Spleen (tissue), 11 donors: ENCODE measurements around the gene SMOC1. TPM values are rescaled to one million over a fixed set of nuclear protein-coding genes. Genes with fewer than 3 reads are reported as not detected.

ENCODE experiments used
- DNase-seq: peaks from one replicate; pipeline ENCODE4 v3.0.0-alpha.2; 2020
- H3K27ac ChIP-seq, 8 donors: fragments of 200-600 bp; sonication (generic) in 7 of 8; 1 replicate in 4 of 8; 2 replicates in 4 of 8; pipeline versions ENCODE4 v1.5.0 to v1.8.0; 2016 to 2021; ENCODE audit warnings: inconsistent platforms in 4 of 8, mild to moderate bottlenecking in 4 of 8, moderate library complexity in 1 of 8
- H3K27me3 ChIP-seq, 7 donors: fragments of 200-600 bp; sonication (generic) in 6 of 7; replicated peaks in 1 of 7; 1 replicate in 4 of 7; 2 replicates in 3 of 7; pipeline versions ENCODE4 v1.5.0 to v1.8.0; 2016 to 2021; ENCODE audit warnings: inconsistent platforms in 3 of 7, mild to moderate bottlenecking in 1 of 7
- H3K36me3 ChIP-seq, 6 donors: fragments of 200-600 bp; sonication (generic) in 5 of 6; 1 replicate in 4 of 6; 2 replicates in 2 of 6; pipeline versions ENCODE4 v1.5.0 to v1.8.0; 2016 to 2021; ENCODE audit warnings: inconsistent platforms in 2 of 6
- H3K4me1 ChIP-seq, 6 donors: fragments of 200-600 bp; sonication (generic) in 5 of 6; 1 replicate in 3 of 6; 2 replicates in 3 of 6; pipeline versions ENCODE4 v1.5.0 to v1.8.0; 2016 to 2021; ENCODE audit warnings: inconsistent platforms in 3 of 6
- H3K4me3 ChIP-seq, 8 donors: fragments of 200-600 bp; sonication (generic) in 7 of 8; 1 replicate in 4 of 8; 2 replicates in 4 of 8; pipeline versions ENCODE4 v1.5.0 to v1.8.0; 2016 to 2021; ENCODE audit warnings: inconsistent platforms in 4 of 8, mild to moderate bottlenecking in 4 of 8, moderate library complexity in 2 of 8
- H3K9me3 ChIP-seq, 8 donors: fragments of 200-600 bp; sonication (generic) in 7 of 8; 1 replicate in 4 of 8; 2 replicates in 4 of 8; pipeline versions ENCODE4 v1.5.0 to v1.8.0; 2016 to 2021; ENCODE audit warnings: inconsistent platforms in 4 of 8
- CTCF ChIP-seq, 11 experiments: fragments of 200-600 bp in 7 of 11; fragments of 450-650 bp in 4 of 11; sonication (generic) in 4 of 11; IDR thresholded peaks in 8 of 11; conservative IDR thresholded peaks in 3 of 11; 1 replicate in 7 of 11; 2 replicates in 4 of 11; pipeline versions ENCODE4 v1.4.0 to v1.8.0; 2016 to 2021; ENCODE audit warnings: antibody characterized with exemption in 11 of 11, inconsistent platforms in 4 of 11, mild to moderate bottlenecking in 1 of 11
- POLR2A ChIP-seq, 3 donors: fragments of 450-650 bp; IDR thresholded peaks; one replicate each; pipeline ENCODE4 v1.5.1; 2017; ENCODE audit warnings: antibody characterized with exemption in 3 of 3, mild to moderate bottlenecking in 1 of 3
- POLR2AphosphoS5 ChIP-seq, 3 donors: sonication (generic); formaldehyde crosslinking; IDR thresholded peaks; one replicate each; pipeline ENCODE4 v1.5.1; 2017; ENCODE audit warnings: antibody characterized with exemption in 3 of 3
- WGBS, 5 donors: extraction: QIAGEN DNeasy Blood & Tissue Kit in 3 of 5; methylation state at CpG; one replicate each; pipeline versions ENCODE4 v1.1.5 to v1.1.7; 2013 to 2018; 5-methylcytosine and 5-hydroxymethylcytosine counted together
- intact Hi-C: fragments of 100-400 bp; cut with DNase I; formaldehyde crosslinking; loops from one replicate; pipeline ENCODE4 v1.15.0; 2023; ENCODE audit warnings: low total_unique reads
- polyA plus RNA-seq, 3 donors: library from polyadenylated mRNA; stranded (reverse); fragments of 200-250 nt; gene quantifications; one replicate each; pipeline ENCODE4 v1.2.1, GENCODE V29; 2013
- total RNA-seq, 7 donors: library from RNA; depleted of rRNA in 3 of 7; stranded (reverse); fragments of >200 nt in 3 of 7; fragmentation: NEBNext Ultra II Directional in 4 of 7; extraction: Animal tissue kit (Norgen Biotek cat#: 25700) in 4 of 7; gene quantifications; one replicate each; pipeline versions ENCODE4 v1.1.0 to v1.2.1, GENCODE V29; 2016 to 2021
- donor health status: healthy with polysubstance abuse.
- donor health status: DM: no; HTN: no; CAD: no; lungs with moderate emphysema.
- donor health status: DM: no; HTN: no; CAD: no.
- donor health status: Bipolar disorder and iron deficiency.
- donor health status: healthy.
- donor health status: DM: no; HTN: no; CAD: no.
- donor health status: DM: yes; HTN: yes; CAD: no.

SMOC1 gene
- total and polyA plus RNA-seq, 10 donors: 6.1 to 108 (median 29.6) TPM

DNA sequence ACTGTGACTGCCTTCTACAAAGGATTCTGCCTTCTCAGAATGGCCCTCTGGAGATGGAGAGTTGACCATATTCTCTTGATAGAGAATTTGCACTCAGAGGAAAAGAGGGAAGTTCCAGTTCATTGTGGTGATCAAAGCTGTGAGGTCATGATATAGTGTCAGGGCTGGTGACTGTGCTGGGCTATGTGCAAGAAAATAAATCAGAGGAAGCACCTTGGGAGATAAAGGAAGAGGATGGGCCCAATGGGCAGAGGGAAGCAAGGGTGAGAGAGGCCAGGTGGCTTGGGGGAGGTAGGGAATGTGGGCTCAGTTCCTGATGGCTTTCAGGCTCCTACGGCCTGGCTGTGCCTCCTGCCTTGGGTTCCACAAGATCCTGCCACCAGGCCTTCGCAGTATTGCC, 163.8 kb downstream of the SMOC1 start:
- 66 to 93% (median 74%) methylated on average over 2 of the region's 2 CpGs for WGBS, 5 donors
- TF ChIP-seq CTCF (IDR thresholded peaks at IDR 0.05 in 8 of 11, conservative IDR thresholded peaks at IDR 0.05 in 3 of 11) (no peak), POLR2AphosphoS5 (IDR thresholded peaks at IDR 0.05) (no peak), POLR2A (IDR thresholded peaks at IDR 0.05) (no peak)
- Histone ChIP-seq H3K9me3 (no peaks in the 10 kb centered on the region), H3K27ac (no peak overlapping the region), H3K4me3 (no peak overlapping the region), H3K36me3 (no peaks in the 10 kb centered on the region), H3K4me1 (no peaks in the 10 kb centered on the region), H3K27me3 (peaks cover 0 to 18% (median 0%) of the 10 kb centered on the region in 7 donors)
- DNase-seq: no peak
- intact Hi-C loops: no loop called here

DNA sequence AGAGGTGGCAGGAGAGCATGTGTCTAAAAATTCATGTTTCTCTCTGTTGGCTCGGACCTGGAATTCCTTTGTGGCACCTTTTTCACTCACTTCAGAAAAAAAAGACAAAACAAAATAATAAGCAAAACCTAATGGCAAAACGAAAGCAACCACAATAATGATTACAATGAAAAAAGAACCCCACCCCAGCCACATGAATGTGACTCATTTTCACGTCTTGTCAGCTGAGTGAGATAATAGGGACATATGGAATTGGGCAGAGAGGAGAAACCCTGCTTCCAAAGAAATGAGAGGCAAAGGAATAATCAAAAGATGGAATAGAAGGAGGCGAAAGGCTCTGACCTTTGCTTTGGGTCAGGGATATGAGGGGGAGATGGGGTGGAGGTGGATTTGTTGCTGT, 166.1 kb downstream of the SMOC1 start:
- Histone ChIP-seq H3K27ac (no peak overlapping the region), H3K4me1 (no peaks in the 10 kb centered on the region), H3K27me3 (peaks cover 0 to 17% (median 0%) of the 10 kb centered on the region in 7 donors), H3K36me3 (no peaks in the 10 kb centered on the region), H3K9me3 (no peaks in the 10 kb centered on the region), H3K4me3 (no peak overlapping the region)
- no peak for DNase-seq
- TF ChIP-seq POLR2AphosphoS5 (IDR thresholded peaks at IDR 0.05): no peak
- no peak for TF ChIP-seq CTCF (IDR thresholded peaks at IDR 0.05 in 8 of 11, conservative IDR thresholded peaks at IDR 0.05 in 3 of 11)
- TF ChIP-seq POLR2A (IDR thresholded peaks at IDR 0.05): no peak
- intact Hi-C loops: no loop called here
- WGBS, 5 donors: 68 to 89% (median 78%) methylated on average over 4 of the region's 4 CpGs

DNA sequence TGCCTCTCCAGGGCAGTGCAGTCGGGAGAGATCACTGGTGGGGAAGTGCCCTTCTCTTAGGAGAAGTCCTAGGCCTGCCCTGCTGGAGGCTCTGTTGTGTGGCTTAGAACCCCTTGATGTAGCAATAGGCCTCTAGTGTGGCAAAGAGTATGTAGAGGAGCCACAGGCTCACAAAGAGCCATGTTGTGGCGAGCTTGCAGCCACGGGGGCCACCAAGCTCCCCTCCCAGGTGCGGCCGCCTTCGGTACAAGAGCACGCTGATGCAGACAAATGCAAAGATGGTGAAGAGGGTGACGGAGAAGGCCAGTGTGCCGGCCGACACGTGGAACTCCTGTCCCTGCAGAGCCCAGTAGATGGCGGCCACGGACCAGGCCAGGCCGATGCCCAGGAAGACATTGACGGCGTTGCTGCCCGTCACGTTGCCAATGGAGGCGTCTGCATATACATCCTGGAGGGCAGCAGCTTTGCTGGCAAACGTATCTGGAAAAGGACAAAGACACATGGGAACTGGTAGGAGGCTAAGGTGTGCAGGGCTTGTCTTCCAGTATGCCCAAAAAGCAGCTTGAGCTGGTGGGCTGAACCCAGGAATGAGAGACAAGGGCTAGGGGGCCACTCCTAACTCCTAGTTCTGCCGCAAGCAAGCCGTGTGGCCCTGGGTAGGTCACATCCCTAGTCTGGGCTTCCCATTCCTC, 166.8 kb downstream of the SMOC1 start:
- Histone ChIP-seq H3K36me3 (no peaks in the 10 kb centered on the region), H3K9me3 (no peaks in the 10 kb centered on the region), H3K4me1 (no peaks in the 10 kb centered on the region), H3K27me3 (peaks cover 0 to 11% (median 0%) of the 10 kb centered on the region in 7 donors), H3K27ac (no peak overlapping the region), H3K4me3 (no peak overlapping the region)
- TF ChIP-seq CTCF (IDR thresholded peaks at IDR 0.05 in 8 of 11, conservative IDR thresholded peaks at IDR 0.05 in 3 of 11) (peak in 7 of 11 experiments; percentile 27 to 60 (median 44)), POLR2A (IDR thresholded peaks at IDR 0.05) (no peak)
- no peak for DNase-seq
- intact Hi-C loops: no loop called here
- 57 to 70% (median 61%) methylated on average over 22 of the region's 22 CpGs for WGBS, 5 donors

DNA sequence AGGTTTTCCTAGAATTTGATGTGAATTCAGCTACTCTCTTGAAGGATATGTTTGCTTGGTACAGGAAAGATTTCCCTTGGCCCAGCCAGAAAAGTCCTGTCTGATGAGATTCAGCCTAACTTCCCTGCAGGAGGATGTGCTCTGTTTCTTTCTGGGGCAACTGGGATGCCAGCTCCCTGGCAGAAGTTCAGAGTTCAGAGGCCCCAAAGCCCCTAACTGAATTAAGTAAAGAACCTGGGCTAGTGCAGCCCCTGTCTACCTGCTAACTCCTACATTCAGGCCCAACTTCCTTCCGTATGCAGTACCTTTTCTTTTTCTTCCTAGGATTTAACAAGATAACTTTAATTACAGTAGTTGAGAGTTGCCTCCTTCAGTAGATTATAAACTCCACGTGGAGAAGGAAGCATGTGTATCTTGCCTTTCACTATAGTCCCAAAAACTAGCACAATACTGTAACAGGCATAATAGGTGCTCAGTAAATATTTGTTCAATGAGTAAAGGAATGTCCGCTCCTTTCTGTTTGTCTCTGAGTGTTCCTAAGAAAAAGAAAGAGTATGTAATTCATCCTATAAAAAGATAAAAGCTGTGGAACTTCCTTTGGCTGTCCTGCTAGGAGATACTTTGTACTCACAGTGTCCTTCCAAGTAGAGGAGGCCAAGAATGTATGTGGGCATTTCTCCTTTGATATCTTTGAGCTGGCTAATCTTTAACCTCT, 168.5 kb downstream of the SMOC1 start:
- TF ChIP-seq CTCF (IDR thresholded peaks at IDR 0.05 in 8 of 11, conservative IDR thresholded peaks at IDR 0.05 in 3 of 11): no peak
- no peak for TF ChIP-seq POLR2A (IDR thresholded peaks at IDR 0.05)
- TF ChIP-seq POLR2AphosphoS5 (IDR thresholded peaks at IDR 0.05): no peak
- peaks cover 0 to 11% (median 0%) of the 10 kb centered on the region in 7 donors for H3K27me3 ChIP-seq
- intact Hi-C loops: no loop called here
- WGBS, 5 donors: 66 to 83% (median 72%) methylated on average over 3 of the region's 3 CpGs
- H3K4me3 ChIP-seq: no peak overlapping the region
- H3K27ac ChIP-seq: no peak overlapping the region
- H3K4me1 ChIP-seq: no peaks in the 10 kb centered on the region
- no peak for DNase-seq
- no peaks in the 10 kb centered on the region for H3K9me3 ChIP-seq
- no peaks in the 10 kb centered on the region for H3K36me3 ChIP-seq
